Measurements from ENCODE around the gene REEP1.
"Not testable (repeated sequence)": the region's sequence is repeated elsewhere in the genome, so short reads cannot be mapped to it uniquely, and the experiment has no call there.

The REEP1 gene

GRCh38 chr2:86231680-86232372, 105.6 kb downstream of the REEP1 start:
- H3K4me3 ChIP-seq (ENCODE audit: insufficient read depth, low read length, poor library complexity, severe bottlenecking) = no peak overlapping the region
- no peaks in the 10 kb centered on the region for H3K9me3 ChIP-seq (ENCODE audit: insufficient read depth, low read length)
- H4K20me1 ChIP-seq (ENCODE audit: low read depth, low read length) = no peaks in the 10 kb centered on the region
- H3K9ac ChIP-seq (ENCODE audit: low read length) = no peak overlapping the region
- TF ChIP-seq CTCF (IDR thresholded peaks at IDR 0.05; ENCODE audit: insufficient read depth, low read length, poor library complexity, severe bottlenecking) (no peak), EZH2phosphoT487 (conservative IDR thresholded peaks at IDR 0.05; ENCODE audit: low read length) (no peak)
- H3K27ac ChIP-seq (ENCODE audit: low read depth, low read length) = no peak overlapping the region
- no peak overlapping the region for H2AFZ ChIP-seq (ENCODE audit: low read depth, low read length, severe bottlenecking)
- H3K36me3 ChIP-seq (ENCODE audit: low read length) = no peaks in the 10 kb centered on the region
- H3F3A ChIP-seq (ENCODE audit: insufficient read depth) = no peaks in the 10 kb centered on the region
- H3K4me2 ChIP-seq (ENCODE audit: low read depth, low read length, poor library complexity, severe bottlenecking) = no peak overlapping the region
- H3K27me3 ChIP-seq (ENCODE audit: low read length) = no peaks in the 10 kb centered on the region
- no peaks in the 10 kb centered on the region for H3K79me2 ChIP-seq (ENCODE audit: insufficient read depth, low read length)
- no peaks in the 10 kb centered on the region for H3K9me2 ChIP-seq (replicated peaks; ENCODE audit: insufficient read depth, low read length)

- no peak overlapping the region for H2AFZ ChIP-seq (ENCODE audit: low read depth, low read length, severe bottlenecking)
- H3K9me3 ChIP-seq (ENCODE audit: insufficient read depth, low read length) = no peaks in the 10 kb centered on the region
- no peak overlapping the region for H3K9ac ChIP-seq (ENCODE audit: low read length)
- no peaks in the 10 kb centered on the region for H3F3A ChIP-seq (ENCODE audit: insufficient read depth)
- H3K9me2 ChIP-seq (replicated peaks; ENCODE audit: insufficient read depth, low read length) = no peaks in the 10 kb centered on the region
- no peak for TF ChIP-seq CTCF (IDR thresholded peaks at IDR 0.05; ENCODE audit: insufficient read depth, low read length, poor library complexity, severe bottlenecking)
- TF ChIP-seq EZH2phosphoT487 (conservative IDR thresholded peaks at IDR 0.05; ENCODE audit: low read length) = no peak
- H3K4me3 ChIP-seq (ENCODE audit: insufficient read depth, low read length, poor library complexity, severe bottlenecking) = no peak overlapping the region
- no peaks in the 10 kb centered on the region for H4K20me1 ChIP-seq (ENCODE audit: low read depth, low read length)
- H3K36me3 ChIP-seq (ENCODE audit: low read length) = no peaks in the 10 kb centered on the region
- H3K27me3 ChIP-seq (ENCODE audit: low read length) = no peaks in the 10 kb centered on the region
- H3K27ac ChIP-seq (ENCODE audit: low read depth, low read length) = no peak overlapping the region
- H3K79me2 ChIP-seq (ENCODE audit: insufficient read depth, low read length) = no peaks in the 10 kb centered on the region
- H3K4me2 ChIP-seq (ENCODE audit: low read depth, low read length, poor library complexity, severe bottlenecking) = no peak overlapping the region
Observed at GRCh38 chr2:86230961-86231360, 106.5 kb downstream of the REEP1 start.

- Histone ChIP-seq H3K79me2 (ENCODE audit: insufficient read depth, low read length) (no peaks in the 10 kb centered on the region), H3K36me3 (ENCODE audit: low read length) (no peaks in the 10 kb centered on the region), H2AFZ (ENCODE audit: low read depth, low read length, severe bottlenecking) (peak overlapping the region; percentile 5), H3K27ac (ENCODE audit: low read depth, low read length) (peak overlapping the region; percentile 33; the same call in 1 of the 2 replicates), H3K4me2 (ENCODE audit: low read depth, low read length, poor library complexity, severe bottlenecking) (peak overlapping the region; percentile 11), H4K20me1 (ENCODE audit: low read depth, low read length) (no peaks in the 10 kb centered on the region), H3K9me2 (replicated peaks; ENCODE audit: insufficient read depth, low read length) (no peaks in the 10 kb centered on the region), H3F3A (ENCODE audit: insufficient read depth) (no peaks in the 10 kb centered on the region), H3K9ac (ENCODE audit: low read length) (peak overlapping the region; percentile 28), H3K9me3 (ENCODE audit: insufficient read depth, low read length) (no peaks in the 10 kb centered on the region), H3K4me3 (ENCODE audit: insufficient read depth, low read length, poor library complexity, severe bottlenecking) (no peak overlapping the region), H3K27me3 (ENCODE audit: low read length) (no peaks in the 10 kb centered on the region)
- TF ChIP-seq CTCF (IDR thresholded peaks at IDR 0.05; ENCODE audit: insufficient read depth, low read length, poor library complexity, severe bottlenecking) (no peak), EZH2phosphoT487 (conservative IDR thresholded peaks at IDR 0.05; ENCODE audit: low read length) (no peak)
Observed at GRCh38 chr2:86229221-86229620, 108.2 kb downstream of the REEP1 start.

- peak overlapping the region; percentile 11 for H3K4me2 ChIP-seq (ENCODE audit: low read depth, low read length, poor library complexity, severe bottlenecking)
Observed at GRCh38 chr2:86228574-86228973, 108.9 kb downstream of the REEP1 start.

More at GRCh38 chr2:86228574-86228973, 108.9 kb downstream of the REEP1 start:
- H3K9me2 ChIP-seq (replicated peaks; ENCODE audit: insufficient read depth, low read length); H3K9ac ChIP-seq (ENCODE audit: low read length); H3K27me3 ChIP-seq (ENCODE audit: low read length); H3K79me2 ChIP-seq (ENCODE audit: insufficient read depth, low read length); H3K9me3 ChIP-seq (ENCODE audit: insufficient read depth, low read length); H4K20me1 ChIP-seq (ENCODE audit: low read depth, low read length); H3F3A ChIP-seq (ENCODE audit: insufficient read depth); H3K4me3 ChIP-seq (ENCODE audit: insufficient read depth, low read length, poor library complexity, severe bottlenecking); H3K36me3 ChIP-seq (ENCODE audit: low read length): not testable (repeated sequence)
- H2AFZ ChIP-seq (ENCODE audit: low read depth, low read length, severe bottlenecking) = peak overlapping the region; percentile 5
- peak overlapping the region; percentile 33; the same call in 1 of the 2 replicates for H3K27ac ChIP-seq (ENCODE audit: low read depth, low read length)
